H1 (cell line): ENCODE results near the gene SEPTIN2. TPM values are rescaled to one million over a fixed set of nuclear protein-coding genes. Genes with fewer than 3 reads are reported as not detected.

Experiments used
- NRF1 ChIP-seq: IDR thresholded peaks from 2 replicates; pipeline ENCODE4 v1.6.1; 2011; ENCODE audit warnings: mild to moderate bottlenecking, low read depth, low read length, improper control_type of control experiment
- polyA plus RNA-seq, 7 experiments: library from polyadenylated mRNA; depleted of rRNA in 3 of 7; stranded (reverse) in 5 of 7; unstranded in 2 of 7; fragments of >200 nt in 5 of 7; fragments of 200-250 nt in 2 of 7; gene quantifications; 1 replicate in 5 of 7; 2 replicates in 1 of 7; 4 replicates in 1 of 7; pipeline versions ENCODE4 v1.2.1 to v1.2.3, GENCODE V29; 2011 to 2013; ENCODE audit warnings: missing spikeins in 2 of 7, mixed read lengths in 2 of 7
- total RNA-seq: library from RNA; stranded (reverse); fragmentation: NEBNext Ultra II Directional; extraction: Animal tissue kit (Norgen Biotek cat#: 25700); gene quantifications from 2 replicates; pipeline ENCODE4 v1.2.1, GENCODE V29; 2021

SEPTIN2 gene
- total and polyA plus RNA-seq, 2 of the 8 experiments (the other 6 are each of a cell fraction or from before 2014, with no cell fraction given), result 392 to 650 TPM

DNA sequence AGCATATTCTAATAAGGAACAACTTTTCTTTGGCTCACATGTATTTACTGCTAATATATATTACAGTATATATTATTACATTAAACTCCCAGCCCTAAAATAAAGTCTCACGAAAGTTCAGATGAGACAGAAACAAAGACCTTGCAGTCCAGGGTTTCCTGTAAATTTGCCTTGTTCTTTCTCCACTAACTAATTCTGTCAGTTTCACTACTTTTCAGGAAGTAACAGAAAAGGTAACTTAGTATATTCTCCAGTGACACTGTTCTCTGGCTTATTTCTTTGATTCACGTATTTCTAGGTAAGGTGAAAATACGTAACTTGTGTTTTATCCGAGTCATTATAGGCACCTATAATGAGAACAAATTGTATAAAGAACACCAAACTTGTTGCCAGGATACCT, 35.4 kb upstream of the SEPTIN2 start (continued):
- TF ChIP-seq NRF1, result no peak
